Thoracic aorta (tissue), 2 donors: Measurements from ENCODE around the gene NEMF. TPM values are rescaled to one million over a fixed set of nuclear protein-coding genes. Genes with fewer than 3 reads are reported as not detected.

Source experiments
- ATAC-seq: fragments of 150-250 bp; one replicate; pipeline ENCODE4 v1.8.0; 2017; ENCODE audit warnings: low read depth; ENCODE audit not compliant: insufficient number of reproducible peaks, low FRiP score
- DNase-seq: peaks from one replicate; pipeline ENCODE4 v3.0.0-alpha.2; 2020; ENCODE audit warnings: low spot score
- H3K27ac ChIP-seq, 2 donors: fragments of 200-600 bp; sonication (generic); 1 replicate in 1 of 2; 2 replicates in 1 of 2; pipeline ENCODE4 v1.5.1; 2016; ENCODE audit warnings: mild to moderate bottlenecking in 2 of 2, moderate library complexity in 2 of 2
- H3K27me3 ChIP-seq: fragments of 200-600 bp; sonication (generic); replicated peaks from 2 replicates; pipeline ENCODE4 v1.6.0; 2016; ENCODE audit warnings: mild to moderate bottlenecking; ENCODE audit not compliant: insufficient read depth
- H3K36me3 ChIP-seq: fragments of 200-600 bp; sonication (generic); one replicate; pipeline ENCODE4 v1.5.1; 2016
- H3K4me1 ChIP-seq, 2 donors: fragments of 200-600 bp; sonication (generic); 1 replicate in 1 of 2; 2 replicates in 1 of 2; pipeline versions ENCODE4 v1.5.1 to v1.6.0; 2016; ENCODE audit warnings: low read depth in 2 of 2, mild to moderate bottlenecking in 1 of 2; ENCODE audit not compliant: control insufficient read depth in 1 of 2
- H3K4me3 ChIP-seq: fragments of 200-600 bp; sonication (generic); 2 replicates; pipeline ENCODE4 v1.5.1; 2016; ENCODE audit warnings: mild to moderate bottlenecking
- H3K9me3 ChIP-seq: fragments of 200-600 bp; sonication (generic); 2 replicates; pipeline ENCODE4 v1.5.1; 2016
- total RNA-seq, 2 donors: library from RNA; depleted of rRNA; stranded (reverse); fragments of >200 nt; gene quantifications; one replicate each; pipeline versions ENCODE4 v1.1.0 to v1.2.3, GENCODE V29; 2016
- TF ChIP-seq, protein P1 (sequence below): fragments of 200-600 bp; sonication (generic); IDR thresholded peaks from one replicate; pipeline ENCODE4 v1.5.1; 2019; ENCODE audit warnings: antibody characterized with exemption

NEMF gene
- total RNA-seq, 2 donors from 2014 or later, result 49.5 to 126 TPM

- ATAC-seq (no peak), DNase-seq (no peak)
- Histone ChIP-seq H3K4me3 (no peak overlapping the region), H3K4me1 (peaks cover 4 to 6% of the 10 kb centered on the region in 2 donors), H3K9me3 (no peaks in the 10 kb centered on the region), H3K27me3 (no peaks in the 10 kb centered on the region), H3K27ac (no peak overlapping the region), H3K36me3 (no peaks in the 10 kb centered on the region)
- TF ChIP-seq, protein P1, sequence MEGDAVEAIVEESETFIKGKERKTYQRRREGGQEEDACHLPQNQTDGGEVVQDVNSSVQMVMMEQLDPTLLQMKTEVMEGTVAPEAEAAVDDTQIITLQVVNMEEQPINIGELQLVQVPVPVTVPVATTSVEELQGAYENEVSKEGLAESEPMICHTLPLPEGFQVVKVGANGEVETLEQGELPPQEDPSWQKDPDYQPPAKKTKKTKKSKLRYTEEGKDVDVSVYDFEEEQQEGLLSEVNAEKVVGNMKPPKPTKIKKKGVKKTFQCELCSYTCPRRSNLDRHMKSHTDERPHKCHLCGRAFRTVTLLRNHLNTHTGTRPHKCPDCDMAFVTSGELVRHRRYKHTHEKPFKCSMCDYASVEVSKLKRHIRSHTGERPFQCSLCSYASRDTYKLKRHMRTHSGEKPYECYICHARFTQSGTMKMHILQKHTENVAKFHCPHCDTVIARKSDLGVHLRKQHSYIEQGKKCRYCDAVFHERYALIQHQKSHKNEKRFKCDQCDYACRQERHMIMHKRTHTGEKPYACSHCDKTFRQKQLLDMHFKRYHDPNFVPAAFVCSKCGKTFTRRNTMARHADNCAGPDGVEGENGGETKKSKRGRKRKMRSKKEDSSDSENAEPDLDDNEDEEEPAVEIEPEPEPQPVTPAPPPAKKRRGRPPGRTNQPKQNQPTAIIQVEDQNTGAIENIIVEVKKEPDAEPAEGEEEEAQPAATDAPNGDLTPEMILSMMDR, result no peak
Measured at GRCh38 chr14:49870908-49871307, 18.3 kb upstream of the NEMF start.

GRCh38 chr14:49868720-49869114, 16.1 kb upstream of the NEMF start:
- no peaks in the 10 kb centered on the region for H3K27me3 ChIP-seq
- peak overlapping the region; percentile 72 to 95 for H3K27ac ChIP-seq
- peak overlapping the region; percentile 98 for H3K4me3 ChIP-seq
- TF ChIP-seq, protein P1, result no peak
- ATAC-seq (no peak), DNase-seq (no peak)
- H3K36me3 ChIP-seq, result no peaks in the 10 kb centered on the region
- H3K9me3 ChIP-seq, result no peaks in the 10 kb centered on the region
- H3K4me1 ChIP-seq, result peaks cover 10 to 23% of the 10 kb centered on the region in 2 donors

GRCh38 chr14:49867831-49868719, 15.5 kb upstream of the NEMF start:
- Histone ChIP-seq H3K36me3 (no peaks in the 10 kb centered on the region), H3K27me3 (no peaks in the 10 kb centered on the region), H3K4me3 (peak overlapping the region; percentile 98), H3K27ac (peak overlapping the region; percentile 95 to 97), H3K9me3 (no peaks in the 10 kb centered on the region), H3K4me1 (peaks cover 11 to 26% of the 10 kb centered on the region in 2 donors)
- ATAC-seq (peak; percentile 79), DNase-seq (peak; percentile 81)
- TF ChIP-seq, protein P1, result no peak

- peak; percentile 32 for DNase-seq
- Histone ChIP-seq H3K27ac (peak overlapping the region in 1 of 2 donors; percentile 99), H3K9me3 (no peaks in the 10 kb centered on the region), H3K4me3 (no peak overlapping the region), H3K36me3 (no peaks in the 10 kb centered on the region), H3K27me3 (no peaks in the 10 kb centered on the region), H3K4me1 (peaks cover 18 to 33% of the 10 kb centered on the region in 2 donors)
- no peak for ATAC-seq
- TF ChIP-seq, protein P1, result peak; percentile 80
Measured at GRCh38 chr14:49865431-49865859, 12.9 kb upstream of the NEMF start.

- no peaks in the 10 kb centered on the region for H3K9me3 ChIP-seq
- peak overlapping the region; percentile 78 for H3K4me3 ChIP-seq
- peak overlapping the region; percentile 97 to 99 for H3K27ac ChIP-seq
- no peaks in the 10 kb centered on the region for H3K27me3 ChIP-seq
- TF ChIP-seq, protein P1, result no peak
- ATAC-seq (no peak), DNase-seq (no peak)
- peaks cover 15 to 35% of the 10 kb centered on the region in 2 donors for H3K4me1 ChIP-seq
- no peaks in the 10 kb centered on the region for H3K36me3 ChIP-seq
Measured at GRCh38 chr14:49863487-49864281, 11.1 kb upstream of the NEMF start.
